GM23338 (cell line): ENCODE measurements around the gene AOAH. TPM values are rescaled to one million over a fixed set of nuclear protein-coding genes. Genes with fewer than 3 reads are reported as not detected.
A peak's percentile ranks its signal among the peaks of the same experiment; 100 is the strongest.

Source experiments
- ATAC-seq: fragments of 200-7000 bp; cut with Tn5 transposase; 3 replicates; pipeline ENCODE4 v1.9.1; 2020
- DNase-seq: peaks from one replicate; pipeline ENCODE4 v3.0.0-alpha.2; 2015; ENCODE audit warnings: low spot score
- H2AFZ ChIP-seq: fragments of 200-600 bp; sonication (generic); 2 replicates; pipeline ENCODE4 v1.8.0; 2016; ENCODE audit warnings: antibody characterized with exemption, mild to moderate bottlenecking, moderate library complexity
- H3F3A ChIP-seq: fragments of 200-600 bp; sonication (generic); replicated peaks from 2 replicates; pipeline ENCODE4 v1.8.0; 2017; ENCODE audit warnings: antibody characterized with exemption, mixed run types, low read depth
- H3K27ac ChIP-seq: fragments of 200-600 bp; sonication (generic); 2 replicates; pipeline ENCODE4 v1.6.1; 2016; ENCODE audit warnings: low read depth
- H3K27me3 ChIP-seq: fragments of 200-600 bp; sonication (generic); 2 replicates; pipeline ENCODE4 v1.8.0; 2016; ENCODE audit warnings: mild to moderate bottlenecking, mixed run types, moderate library complexity; ENCODE audit not compliant: insufficient read depth
- H3K36me3 ChIP-seq: fragments of 200-600 bp; sonication (generic); 2 replicates; pipeline ENCODE4 v1.8.0; 2016; ENCODE audit warnings: mild to moderate bottlenecking; ENCODE audit not compliant: insufficient read depth
- H3K4me1 ChIP-seq: fragments of 200-600 bp; sonication (generic); 2 replicates; pipeline ENCODE4 v1.8.0; 2016; ENCODE audit warnings: mild to moderate bottlenecking, moderate library complexity; ENCODE audit not compliant: insufficient read depth
- H3K4me2 ChIP-seq: fragments of 200-600 bp; sonication (generic); 2 replicates; pipeline ENCODE4 v1.7.1; 2017; ENCODE audit warnings: mixed run types
- H3K4me3 ChIP-seq: fragments of 200-600 bp; sonication (generic); 2 replicates; pipeline ENCODE4 v1.6.1; 2016; ENCODE audit warnings: mixed run types
- H3K79me2 ChIP-seq: fragments of 200-600 bp; sonication (generic); replicated peaks from 2 replicates; pipeline ENCODE4 v1.8.0; 2017; ENCODE audit warnings: mild to moderate bottlenecking; ENCODE audit not compliant: insufficient read depth
- H3K9me2 ChIP-seq: fragments of 200-600 bp; sonication (generic); 2 replicates; pipeline ENCODE4 v1.8.0; 2017; ENCODE audit not compliant: insufficient read depth
- H4K20me1 ChIP-seq: fragments of 200-600 bp; sonication (generic); replicated peaks from 2 replicates; pipeline ENCODE4 v1.8.0; 2017; ENCODE audit warnings: mild to moderate bottlenecking; ENCODE audit not compliant: insufficient read depth
- H3K27ac Mint-ChIP-seq: 2 replicates; pipeline ENCODE4 v1.8.0; 2020; ENCODE audit warnings: inconsistent platforms, mild to moderate bottlenecking, moderate library complexity, mixed read lengths
- H3K27me3 Mint-ChIP-seq: 3 replicates; pipeline ENCODE4 v1.8.0; 2022; ENCODE audit warnings: low read depth, mild to moderate bottlenecking, moderate library complexity, mixed read lengths, inconsistent platforms; ENCODE audit not compliant: insufficient read depth, poor library complexity
- H3K36me3 Mint-ChIP-seq: 3 replicates; pipeline ENCODE4 v1.8.0; 2021; ENCODE audit warnings: low read depth, mild to moderate bottlenecking, inconsistent platforms, moderate library complexity, mixed read lengths
- H3K4me1 Mint-ChIP-seq: 3 replicates; pipeline ENCODE4 v1.8.0; 2020; ENCODE audit warnings: mild to moderate bottlenecking, inconsistent platforms, mixed read lengths
- H3K4me3 Mint-ChIP-seq: 3 replicates; pipeline ENCODE4 v1.8.0; 2021; ENCODE audit warnings: moderate library complexity, mild to moderate bottlenecking, inconsistent platforms, mixed read lengths
- H3K9me3 Mint-ChIP-seq: 3 replicates; pipeline ENCODE4 v1.8.0; 2020; ENCODE audit warnings: moderate library complexity, mild to moderate bottlenecking, inconsistent platforms, mixed read lengths
- EZH2 ChIP-seq: fragments of 200-600 bp; sonication (generic); IDR thresholded peaks from one replicate; pipeline ENCODE4 v1.8.0; 2017; ENCODE audit warnings: antibody characterized with exemption, mild to moderate bottlenecking, low read depth; ENCODE audit not compliant: unreplicated experiment
- JUNB ChIP-seq: IDR thresholded peaks from one replicate; pipeline ENCODE4 v1.6.1; 2016; ENCODE audit warnings: antibody characterized with exemption; ENCODE audit not compliant: unreplicated experiment
- ZNF331 ChIP-seq: fragments of 250-450 bp; sonication (Bioruptor Pico); IDR thresholded peaks from 2 replicates; pipeline ENCODE4 v1.5.0; 2020; ENCODE audit warnings: low read depth, mild to moderate bottlenecking, moderate library complexity
- polyA plus RNA-seq: library from polyadenylated mRNA; unstranded; fragments of >200 nt; fragmentation: Nextera tagmentation; extraction: Ambion mirVana; gene quantifications from 2 replicates; pipeline ENCODE4 v1.2.1, GENCODE V29; 2016
- total RNA-seq: library from RNA; depleted of rRNA; stranded (reverse); fragments of >200 nt; shearing (Covaris generic); gene quantifications from 2 replicates; pipeline ENCODE4 v1.2.3, GENCODE V29; 2014
- TF ChIP-seq, protein P1 (sequence below), 2 experiments: fragments of 200-600 bp in 1 of 2; sonication (generic) in 1 of 2; conservative IDR thresholded peaks; 2 replicates each; pipeline versions ENCODE4 v1.5.1 to v1.6.1; 2016 to 2017; ENCODE audit warnings: antibody characterized with exemption in 2 of 2, low read depth in 2 of 2, mild to moderate bottlenecking in 2 of 2, moderate library complexity in 1 of 2
- TF ChIP-seq, protein P2 (sequence below): fragments of 250-450 bp; sonication (Bioruptor Pico); IDR thresholded peaks from 2 replicates; pipeline ENCODE4 v1.5.0; 2020; ENCODE audit warnings: mild to moderate bottlenecking, moderate library complexity

Gene AOAH
- total and polyA plus RNA-seq, 2 experiments from 2014 or later: not detected

DNA sequence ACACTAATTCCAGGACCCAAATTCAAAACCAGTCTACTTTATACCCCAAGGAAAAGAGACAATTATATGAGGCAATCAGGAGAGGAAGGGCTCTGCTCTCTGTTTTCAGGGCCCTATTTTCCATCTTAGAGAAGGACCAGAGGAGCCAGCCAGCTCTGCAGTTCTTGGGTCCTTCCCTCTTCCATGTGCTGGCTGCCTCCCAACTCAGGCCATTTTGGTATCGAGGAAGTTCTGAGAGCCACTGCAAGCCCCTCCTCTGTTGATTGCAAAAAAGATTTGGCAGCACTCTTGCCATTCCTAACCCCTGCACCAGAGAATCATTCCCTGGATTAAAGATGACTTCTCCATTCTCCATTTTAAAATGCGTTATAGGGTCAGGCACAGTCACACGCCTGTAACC, 151.2 kb downstream of the AOAH start:
- no peaks in the 10 kb centered on the region for H3K79me2 ChIP-seq
- Mint-ChIP-seq H3K36me3 (peaks cover 8% of the 10 kb centered on the region; the same call in 2 of the 3 replicates), H3K4me1 (peaks cover 21% of the 10 kb centered on the region), H3K27ac (no peak overlapping the region), H3K27me3 (peaks cover 2% of the 10 kb centered on the region), H3K4me3 (no peak overlapping the region), H3K9me3 (peaks cover 23% of the 10 kb centered on the region)
- H3K4me3 ChIP-seq: no peak overlapping the region
- peaks cover 6% of the 10 kb centered on the region for H3K4me1 ChIP-seq
- H4K20me1 ChIP-seq: no peaks in the 10 kb centered on the region
- ATAC-seq (no peak), DNase-seq (no peak)
- H3F3A ChIP-seq: no peaks in the 10 kb centered on the region
- H3K36me3 ChIP-seq: no peaks in the 10 kb centered on the region
- no peak overlapping the region for H3K27ac ChIP-seq
- 0 out of 2 replicates have a peak overlapping the region, but pooled peaks have one; percentile 28 for H2AFZ ChIP-seq
- peaks cover 6% of the 10 kb centered on the region; the same call in 1 of the 2 replicates for H3K9me2 ChIP-seq
- TF ChIP-seq JUNB (no peak), ZNF331 (CRISPR knock-in tag) (no peak), EZH2 (no peak)
- TF ChIP-seq, protein P1, sequence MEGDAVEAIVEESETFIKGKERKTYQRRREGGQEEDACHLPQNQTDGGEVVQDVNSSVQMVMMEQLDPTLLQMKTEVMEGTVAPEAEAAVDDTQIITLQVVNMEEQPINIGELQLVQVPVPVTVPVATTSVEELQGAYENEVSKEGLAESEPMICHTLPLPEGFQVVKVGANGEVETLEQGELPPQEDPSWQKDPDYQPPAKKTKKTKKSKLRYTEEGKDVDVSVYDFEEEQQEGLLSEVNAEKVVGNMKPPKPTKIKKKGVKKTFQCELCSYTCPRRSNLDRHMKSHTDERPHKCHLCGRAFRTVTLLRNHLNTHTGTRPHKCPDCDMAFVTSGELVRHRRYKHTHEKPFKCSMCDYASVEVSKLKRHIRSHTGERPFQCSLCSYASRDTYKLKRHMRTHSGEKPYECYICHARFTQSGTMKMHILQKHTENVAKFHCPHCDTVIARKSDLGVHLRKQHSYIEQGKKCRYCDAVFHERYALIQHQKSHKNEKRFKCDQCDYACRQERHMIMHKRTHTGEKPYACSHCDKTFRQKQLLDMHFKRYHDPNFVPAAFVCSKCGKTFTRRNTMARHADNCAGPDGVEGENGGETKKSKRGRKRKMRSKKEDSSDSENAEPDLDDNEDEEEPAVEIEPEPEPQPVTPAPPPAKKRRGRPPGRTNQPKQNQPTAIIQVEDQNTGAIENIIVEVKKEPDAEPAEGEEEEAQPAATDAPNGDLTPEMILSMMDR (conservative IDR thresholded peaks at IDR 0.05; ENCODE audit: low read depth in 2 of 2): no peak
- TF ChIP-seq, protein P2, sequence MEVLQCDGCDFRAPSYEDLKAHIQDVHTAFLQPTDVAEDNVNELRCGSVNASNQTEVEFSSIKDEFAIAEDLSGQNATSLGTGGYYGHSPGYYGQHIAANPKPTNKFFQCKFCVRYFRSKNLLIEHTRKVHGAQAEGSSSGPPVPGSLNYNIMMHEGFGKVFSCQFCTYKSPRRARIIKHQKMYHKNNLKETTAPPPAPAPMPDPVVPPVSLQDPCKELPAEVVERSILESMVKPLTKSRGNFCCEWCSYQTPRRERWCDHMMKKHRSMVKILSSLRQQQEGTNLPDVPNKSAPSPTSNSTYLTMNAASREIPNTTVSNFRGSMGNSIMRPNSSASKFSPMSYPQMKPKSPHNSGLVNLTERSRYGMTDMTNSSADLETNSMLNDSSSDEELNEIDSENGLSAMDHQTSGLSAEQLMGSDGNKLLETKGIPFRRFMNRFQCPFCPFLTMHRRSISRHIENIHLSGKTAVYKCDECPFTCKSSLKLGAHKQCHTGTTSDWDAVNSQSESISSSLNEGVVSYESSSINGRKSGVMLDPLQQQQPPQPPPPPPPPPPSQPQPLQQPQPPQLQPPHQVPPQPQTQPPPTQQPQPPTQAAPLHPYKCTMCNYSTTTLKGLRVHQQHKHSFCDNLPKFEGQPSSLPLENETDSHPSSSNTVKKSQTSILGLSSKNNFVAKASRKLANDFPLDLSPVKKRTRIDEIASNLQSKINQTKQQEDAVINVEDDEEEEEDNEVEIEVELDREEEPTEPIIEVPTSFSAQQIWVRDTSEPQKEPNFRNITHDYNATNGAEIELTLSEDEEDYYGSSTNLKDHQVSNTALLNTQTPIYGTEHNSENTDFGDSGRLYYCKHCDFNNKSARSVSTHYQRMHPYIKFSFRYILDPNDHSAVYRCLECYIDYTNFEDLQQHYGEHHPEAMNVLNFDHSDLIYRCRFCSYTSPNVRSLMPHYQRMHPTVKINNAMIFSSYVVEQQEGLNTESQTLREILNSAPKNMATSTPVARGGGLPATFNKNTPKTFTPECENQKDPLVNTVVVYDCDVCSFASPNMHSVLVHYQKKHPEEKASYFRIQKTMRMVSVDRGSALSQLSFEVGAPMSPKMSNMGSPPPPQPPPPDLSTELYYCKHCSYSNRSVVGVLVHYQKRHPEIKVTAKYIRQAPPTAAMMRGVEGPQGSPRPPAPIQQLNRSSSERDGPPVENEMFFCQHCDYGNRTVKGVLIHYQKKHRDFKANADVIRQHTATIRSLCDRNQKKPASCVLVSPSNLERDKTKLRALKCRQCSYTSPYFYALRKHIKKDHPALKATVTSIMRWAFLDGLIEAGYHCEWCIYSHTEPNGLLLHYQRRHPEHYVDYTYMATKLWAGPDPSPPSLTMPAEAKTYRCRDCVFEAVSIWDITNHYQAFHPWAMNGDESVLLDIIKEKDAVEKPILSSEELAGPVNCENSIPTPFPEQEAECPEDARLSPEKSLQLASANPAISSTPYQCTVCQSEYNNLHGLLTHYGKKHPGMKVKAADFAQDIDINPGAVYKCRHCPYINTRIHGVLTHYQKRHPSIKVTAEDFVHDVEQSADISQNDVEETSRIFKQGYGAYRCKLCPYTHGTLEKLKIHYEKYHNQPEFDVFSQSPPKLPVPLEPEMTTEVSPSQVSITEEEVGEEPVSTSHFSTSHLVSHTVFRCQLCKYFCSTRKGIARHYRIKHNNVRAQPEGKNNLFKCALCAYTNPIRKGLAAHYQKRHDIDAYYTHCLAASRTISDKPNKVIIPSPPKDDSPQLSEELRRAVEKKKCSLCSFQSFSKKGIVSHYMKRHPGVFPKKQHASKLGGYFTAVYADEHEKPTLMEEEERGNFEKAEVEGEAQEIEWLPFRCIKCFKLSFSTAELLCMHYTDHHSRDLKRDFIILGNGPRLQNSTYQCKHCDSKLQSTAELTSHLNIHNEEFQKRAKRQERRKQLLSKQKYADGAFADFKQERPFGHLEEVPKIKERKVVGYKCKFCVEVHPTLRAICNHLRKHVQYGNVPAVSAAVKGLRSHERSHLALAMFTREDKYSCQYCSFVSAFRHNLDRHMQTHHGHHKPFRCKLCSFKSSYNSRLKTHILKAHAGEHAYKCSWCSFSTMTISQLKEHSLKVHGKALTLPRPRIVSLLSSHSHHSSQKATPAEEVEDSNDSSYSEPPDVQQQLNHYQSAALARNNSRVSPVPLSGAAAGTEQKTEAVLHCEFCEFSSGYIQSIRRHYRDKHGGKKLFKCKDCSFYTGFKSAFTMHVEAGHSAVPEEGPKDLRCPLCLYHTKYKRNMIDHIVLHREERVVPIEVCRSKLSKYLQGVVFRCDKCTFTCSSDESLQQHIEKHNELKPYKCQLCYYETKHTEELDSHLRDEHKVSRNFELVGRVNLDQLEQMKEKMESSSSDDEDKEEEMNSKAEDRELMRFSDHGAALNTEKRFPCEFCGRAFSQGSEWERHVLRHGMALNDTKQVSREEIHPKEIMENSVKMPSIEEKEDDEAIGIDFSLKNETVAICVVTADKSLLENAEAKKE (CRISPR knock-in tag): no peak
- H3K27me3 ChIP-seq: no peaks in the 10 kb centered on the region
- no peak overlapping the region for H3K4me2 ChIP-seq
